Activated naive CD8-positive, alpha-beta T cell treated with anti-CD3 and anti-CD28 coated beads, Interleukin-2, amount 10 ng/mL, durations not matched to agents 7 days and 5 days (primary cell): ENCODE measurements around the gene NUP153. TPM values are rescaled to one million over a fixed set of nuclear protein-coding genes. Genes with fewer than 3 reads are reported as not detected.

ENCODE experiments used
- ATAC-seq: fragments of 150-1000 bp; cut with Tn5 transposase; one replicate; pipeline ENCODE4 v1.10.0; 2021; ENCODE audit warnings: low read depth, moderate library complexity
- POLR2A ChIA-PET: fragments of 350-600 bp; sonication (Branson Sonifier 250); formaldehyde crosslinking; loops from one replicate; lab custom pipeline; 2021; ENCODE audit warnings: antibody characterized with exemption; lab: Charles Lee
- DNase-seq: peaks from one replicate; pipeline ENCODE4 v3.0.0; 2021
- H3K27ac Mint-ChIP-seq: one replicate; pipeline ENCODE4 v1.8.0; 2022; ENCODE audit warnings: mild to moderate bottlenecking, mixed read lengths
- H3K27me3 Mint-ChIP-seq: one replicate; pipeline ENCODE4 v1.8.0; 2022; ENCODE audit warnings: mild to moderate bottlenecking, moderate library complexity, mixed read lengths
- H3K36me3 Mint-ChIP-seq: one replicate; pipeline ENCODE4 v1.8.0; 2021; ENCODE audit warnings: mild to moderate bottlenecking, mixed read lengths
- H3K4me1 Mint-ChIP-seq: one replicate; pipeline ENCODE4 v1.8.0; 2021; ENCODE audit warnings: mixed read lengths
- H3K4me3 Mint-ChIP-seq: one replicate; pipeline ENCODE4 v1.8.0; 2022; ENCODE audit warnings: mild to moderate bottlenecking, moderate library complexity, mixed read lengths
- H3K9me3 Mint-ChIP-seq: one replicate; pipeline ENCODE4 v1.8.0; 2021; ENCODE audit warnings: mixed read lengths
- total RNA-seq, 2 experiments: library from RNA; stranded (reverse); gene quantifications; one replicate each; pipeline ENCODE4 v1.2.3, GENCODE V29; 2021

Gene NUP153
- total RNA-seq, 2 experiments from 2014 or later: 67.6 to 68.5 TPM

DNA sequence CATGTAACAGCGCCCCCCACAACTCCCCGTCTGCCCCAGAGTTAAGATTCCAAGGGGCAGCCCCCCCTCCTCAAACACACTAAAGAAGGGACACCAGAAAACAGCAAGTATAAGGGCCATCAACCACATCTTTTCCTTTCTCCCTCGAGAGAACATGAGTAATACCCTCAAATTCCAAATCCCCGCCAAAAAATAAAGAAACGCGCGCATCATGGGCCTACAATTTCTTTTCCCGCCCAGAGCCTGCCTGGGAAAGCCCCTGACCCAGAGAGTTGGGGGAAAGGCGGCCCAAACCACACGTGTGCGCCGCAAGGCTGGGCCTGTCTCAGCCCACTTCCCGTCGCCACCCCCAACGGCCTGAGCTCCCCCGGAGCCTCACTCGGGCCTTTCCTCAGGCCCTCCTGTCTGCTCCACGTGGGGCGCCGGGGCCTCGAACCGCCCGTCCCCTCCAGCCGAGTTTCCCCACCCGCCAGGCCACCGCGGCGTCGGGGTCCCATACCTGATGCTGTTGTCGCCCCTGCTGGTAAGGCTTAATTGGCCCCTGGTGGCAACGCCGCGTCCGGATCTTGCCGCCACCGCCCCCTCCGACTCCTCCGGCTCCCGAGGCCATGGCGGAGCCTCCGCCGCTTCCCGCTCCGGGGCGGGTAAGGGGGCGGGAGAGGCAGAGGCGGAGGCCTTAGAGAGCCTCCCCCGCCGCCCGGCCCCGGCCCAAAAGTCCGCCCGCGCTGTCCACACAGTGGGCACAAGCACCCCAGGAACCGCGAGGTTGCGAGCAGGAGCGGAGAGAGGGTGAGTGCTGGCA, 746 bp downstream of the NUP153 start:
- peak overlapping the region; percentile 97 for H3K27ac Mint-ChIP-seq
- DNase-seq (peak; percentile 88), ATAC-seq (peak; percentile 63)
- H3K4me1 Mint-ChIP-seq: peaks cover 30% of the 10 kb centered on the region
- no peaks in the 10 kb centered on the region for H3K9me3 Mint-ChIP-seq
- POLR2A ChIA-PET: interaction anchor here (1.0 to 2.6 kb wide), 7 partner anchors 9 to 559 kb away, joined by 3 to 39 read pairs (median 4); partner anchors contain the start of genes DEK, FAM8A1, KDM1B and TPMT
- no peaks in the 10 kb centered on the region for H3K27me3 Mint-ChIP-seq
- peaks cover 12% of the 10 kb centered on the region for H3K36me3 Mint-ChIP-seq
- peak overlapping the region; percentile 93 for H3K4me3 Mint-ChIP-seq

DNA sequence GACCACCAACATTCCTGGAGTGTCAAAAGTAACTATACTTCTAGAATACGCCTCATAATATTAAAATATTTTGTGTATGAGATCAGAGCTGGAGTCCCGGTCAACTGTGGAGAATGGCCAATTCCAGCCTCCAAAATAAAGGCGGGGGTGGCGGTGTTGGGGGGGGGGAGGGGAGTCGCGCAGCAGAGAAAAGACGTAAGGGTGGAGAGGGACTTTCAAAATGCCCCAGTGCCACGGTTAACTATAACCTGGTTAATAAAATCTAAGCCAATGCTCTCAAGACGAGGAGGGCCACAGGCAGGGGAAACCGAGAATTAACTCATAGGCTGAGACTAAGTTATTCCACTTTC, 1.3 kb downstream of the NUP153 start:
- POLR2A ChIA-PET: interaction anchor here (1.0 to 2.6 kb wide), 4 partner anchors 9 to 560 kb away, joined by 4 to 39 read pairs (median 10); partner anchors contain the start of genes DEK and FAM8A1

DNA sequence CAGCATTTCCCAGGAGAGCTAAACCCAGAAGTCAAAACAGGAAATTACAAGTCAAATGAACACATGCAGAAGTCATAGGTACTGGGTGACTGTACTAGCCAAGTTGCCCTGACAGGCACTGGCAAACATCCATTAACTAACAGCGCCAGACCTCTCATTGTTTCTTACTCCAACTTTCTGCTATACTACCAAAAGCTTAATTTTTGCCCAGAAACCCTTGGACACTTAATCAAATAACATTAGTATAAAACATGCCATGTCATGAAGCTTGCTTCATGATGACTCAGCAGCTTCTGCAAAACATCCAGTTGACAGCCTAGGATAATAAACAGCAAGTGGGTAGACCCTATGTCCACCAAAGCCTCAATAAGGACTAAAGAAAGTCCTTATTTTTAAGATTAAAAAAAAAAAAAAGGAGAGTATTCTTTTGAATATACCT, 3.5 kb downstream of the NUP153 start:
- peak overlapping the region; percentile 93 for H3K27ac Mint-ChIP-seq
- H3K4me3 Mint-ChIP-seq: peak overlapping the region; percentile 85
- ATAC-seq: no peak
- peaks cover 34% of the 10 kb centered on the region for H3K4me1 Mint-ChIP-seq
- no peak for DNase-seq
- no peaks in the 10 kb centered on the region for H3K9me3 Mint-ChIP-seq
- no peaks in the 10 kb centered on the region for H3K27me3 Mint-ChIP-seq
- H3K36me3 Mint-ChIP-seq: peaks cover 8% of the 10 kb centered on the region
- POLR2A ChIA-PET: interaction anchor here (0.7 to 4.2 kb wide), 5 partner anchors 12 to 119 kb away, joined by 4 to 32 read pairs (median 5); partner anchors contain the start of gene FAM8A1

More for the DNA sequence above, 1.3 kb downstream of the NUP153 start:
- Mint-ChIP-seq H3K9me3 (no peaks in the 10 kb centered on the region), H3K36me3 (peaks cover 12% of the 10 kb centered on the region), H3K27ac (peak overlapping the region; percentile 97), H3K27me3 (no peaks in the 10 kb centered on the region), H3K4me1 (peaks cover 32% of the 10 kb centered on the region), H3K4me3 (peak overlapping the region; percentile 93)
- no peak for ATAC-seq
- no peak for DNase-seq

DNA sequence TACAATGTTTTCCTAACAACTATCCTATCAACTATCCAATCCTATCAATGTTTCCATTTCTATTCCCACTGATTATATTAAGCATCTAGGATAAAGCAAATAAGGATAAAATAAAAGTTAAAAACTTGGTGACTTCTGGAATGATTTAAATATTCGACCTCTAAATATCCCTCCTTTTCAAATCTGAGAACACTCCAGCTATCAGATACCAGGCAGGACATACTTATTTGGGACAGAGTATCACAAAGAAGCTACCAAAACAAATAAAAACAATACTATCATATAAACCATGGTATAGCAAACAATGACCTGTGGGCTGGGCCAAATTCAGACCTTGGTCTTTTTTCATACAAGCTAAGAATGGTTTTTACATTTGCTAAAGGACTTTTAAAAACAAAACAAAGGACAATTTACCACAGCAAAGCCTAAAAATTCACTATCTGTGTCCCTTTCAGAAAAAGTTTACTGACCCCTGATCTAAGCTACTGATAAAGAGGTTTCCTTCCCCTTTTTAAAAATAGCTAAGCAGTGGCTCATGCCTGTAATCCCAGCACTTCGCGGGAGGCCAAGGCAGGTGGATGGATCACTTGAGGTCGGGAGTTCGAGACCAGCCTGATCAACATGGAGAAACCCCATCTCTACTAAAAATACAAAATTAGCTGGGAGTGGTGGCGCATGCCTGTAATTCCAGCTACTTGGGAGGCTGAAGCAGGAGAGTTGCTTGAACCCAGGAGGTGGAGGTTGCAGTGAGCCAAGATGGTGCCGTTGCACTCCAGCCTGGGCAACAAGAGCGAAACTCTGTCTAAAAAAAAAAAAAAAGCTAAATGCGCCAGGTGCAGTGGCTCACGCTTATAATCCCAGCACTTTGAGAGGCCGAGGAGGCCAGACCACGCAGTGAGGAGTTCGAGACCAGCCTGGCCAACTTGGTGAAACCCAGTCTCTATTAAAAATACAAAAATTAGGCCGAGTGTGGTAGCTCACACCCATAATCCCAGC, 6.0 kb downstream of the NUP153 start:
- Mint-ChIP-seq H3K4me3 (no peak overlapping the region), H3K36me3 (peaks cover 14% of the 10 kb centered on the region), H3K27me3 (no peaks in the 10 kb centered on the region), H3K4me1 (peaks cover 30% of the 10 kb centered on the region), H3K9me3 (no peaks in the 10 kb centered on the region), H3K27ac (no peak overlapping the region)
- ATAC-seq (no peak), DNase-seq (no peak)
- POLR2A ChIA-PET: interaction anchor here (0.6 to 4.2 kb wide), 3 partner anchors 11 to 100 kb away, joined by 3 to 32 read pairs (median 4); partner anchors contain the start of gene FAM8A1

DNA sequence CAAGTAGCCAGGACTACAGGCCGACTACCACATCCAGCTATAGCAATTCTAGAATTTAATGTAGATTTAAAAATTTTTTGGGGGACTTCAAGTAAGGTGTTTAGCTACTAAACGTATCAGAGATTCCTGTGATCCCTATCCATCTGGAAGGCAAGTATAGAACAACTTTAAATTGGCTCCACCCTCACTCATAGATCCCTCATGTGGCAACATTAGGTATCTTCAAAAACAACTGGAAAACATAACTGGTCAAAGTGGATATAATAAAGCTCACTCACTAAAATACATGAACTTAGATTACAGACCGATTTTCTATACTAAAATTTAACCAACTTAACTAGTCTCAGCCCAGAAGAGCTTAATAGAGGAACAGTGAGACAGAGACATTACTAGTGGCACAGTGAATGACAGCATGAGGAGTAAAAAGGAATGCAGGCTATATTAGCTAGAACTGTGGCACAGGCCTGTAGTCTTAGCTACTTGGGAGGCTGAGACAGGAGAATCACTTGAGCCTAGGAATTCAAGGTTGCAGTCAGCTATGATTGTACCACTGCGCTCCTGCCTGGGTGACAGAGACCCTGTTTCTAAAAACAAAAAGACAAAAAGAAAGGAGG, 14.7 kb downstream of the NUP153 start:
- no peak for DNase-seq
- no peak overlapping the region for H3K4me3 Mint-ChIP-seq
- H3K27ac Mint-ChIP-seq: peak overlapping the region; percentile 24

DNA sequence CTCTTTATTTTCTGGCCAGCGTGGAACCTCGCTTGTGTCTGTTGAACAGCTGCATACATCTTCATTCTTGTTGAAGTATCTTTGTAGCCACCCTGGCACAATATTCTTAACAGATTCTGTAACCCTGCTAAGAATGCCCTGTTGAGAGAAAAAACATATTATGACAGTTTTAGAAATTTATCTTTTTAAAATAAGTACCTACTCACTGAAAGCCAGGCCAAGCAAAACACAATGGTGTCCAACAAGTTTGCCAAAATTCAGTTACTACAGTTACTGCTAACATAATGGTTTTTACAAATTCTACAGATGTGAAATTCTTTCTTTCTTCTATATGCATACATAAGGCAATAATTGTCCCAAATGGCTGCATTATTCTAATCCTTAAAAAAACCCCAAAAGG, 18.2 kb downstream of the NUP153 start:
- POLR2A ChIA-PET: no interaction called here
- H3K27me3 Mint-ChIP-seq: no peaks in the 10 kb centered on the region
- H3K36me3 Mint-ChIP-seq: peaks cover 28% of the 10 kb centered on the region
- no peaks in the 10 kb centered on the region for H3K9me3 Mint-ChIP-seq
- DNase-seq (no peak), ATAC-seq (no peak)
- peaks cover 29% of the 10 kb centered on the region for H3K4me1 Mint-ChIP-seq
- H3K27ac Mint-ChIP-seq: no peak overlapping the region
- H3K4me3 Mint-ChIP-seq: no peak overlapping the region

More for the DNA sequence above, 14.7 kb downstream of the NUP153 start:
- H3K36me3 Mint-ChIP-seq: peaks cover 20% of the 10 kb centered on the region
- H3K27me3 Mint-ChIP-seq: no peaks in the 10 kb centered on the region
- POLR2A ChIA-PET: no interaction called here
- no peaks in the 10 kb centered on the region for H3K9me3 Mint-ChIP-seq
- no peak for ATAC-seq
- H3K4me1 Mint-ChIP-seq: peaks cover 34% of the 10 kb centered on the region

DNA sequence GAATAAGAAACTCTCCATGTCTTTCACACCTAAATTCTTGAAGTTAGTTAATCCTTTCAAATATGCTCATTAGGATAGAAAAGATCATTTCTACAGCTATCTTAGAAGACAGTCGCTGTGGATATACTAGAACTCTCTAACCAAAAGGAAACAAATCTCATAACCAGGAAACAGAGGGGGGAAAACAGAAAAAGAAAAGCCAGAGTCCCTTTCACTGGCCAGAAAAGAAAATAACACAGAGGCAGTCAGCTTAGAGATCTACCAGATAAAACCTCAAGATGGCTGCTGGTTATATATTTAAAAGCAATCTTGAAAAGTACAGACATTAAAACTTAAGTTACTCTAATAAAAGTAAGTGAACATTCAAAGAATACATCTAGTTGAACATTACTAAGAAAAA, 19.6 kb downstream of the NUP153 start:
- Mint-ChIP-seq H3K9me3 (peaks cover 2% of the 10 kb centered on the region), H3K4me3 (no peak overlapping the region), H3K36me3 (peaks cover 38% of the 10 kb centered on the region), H3K27me3 (no peaks in the 10 kb centered on the region), H3K4me1 (peaks cover 26% of the 10 kb centered on the region), H3K27ac (no peak overlapping the region)
- POLR2A ChIA-PET: interaction anchor here (0.8 to 1.7 kb wide), 2 partner anchors 11 to 13 kb away, joined by 3 read pairs; no protein-coding TSS in a partner anchor
- no peak for DNase-seq
- ATAC-seq: no peak

DNA sequence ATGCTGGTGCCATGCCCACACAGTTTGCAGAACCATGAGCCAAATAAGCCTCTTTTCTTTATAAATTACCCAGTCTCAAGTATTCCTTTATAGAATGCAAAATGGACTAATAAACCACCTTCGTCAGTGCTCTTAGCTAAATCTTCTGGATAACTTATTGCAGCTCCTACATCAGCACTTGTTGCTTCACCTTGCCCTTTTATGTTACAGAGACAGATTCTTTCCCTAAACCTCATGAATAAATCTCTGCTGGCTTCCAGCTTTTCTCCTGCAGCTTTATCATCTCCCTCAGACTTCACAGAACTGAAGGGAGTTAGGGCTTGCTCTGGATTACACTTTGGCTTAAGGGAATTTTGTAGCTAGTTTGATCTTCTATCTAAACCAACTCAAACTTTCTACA, 22.6 kb downstream of the NUP153 start:
- ATAC-seq: no peak

DNA sequence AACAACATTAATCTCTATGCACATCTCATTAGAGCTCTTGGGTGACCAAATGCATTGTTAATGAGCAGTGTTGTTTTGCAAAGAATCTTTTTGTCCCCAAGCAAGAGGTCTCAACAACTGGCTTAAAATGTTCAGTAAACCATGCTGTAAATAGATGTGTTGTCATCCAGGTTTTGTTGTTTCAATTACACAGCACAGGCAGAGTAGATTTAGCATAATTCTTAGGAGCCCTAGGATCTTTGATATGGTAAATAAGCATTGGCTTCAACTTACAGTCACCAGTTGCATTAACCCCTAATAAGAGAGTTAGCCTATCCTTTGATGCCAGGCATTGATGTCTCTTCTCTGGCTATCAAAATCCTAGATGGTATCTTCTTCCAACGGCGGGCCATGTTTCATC, 23.3 kb downstream of the NUP153 start:
- Mint-ChIP-seq H3K27ac (no peak overlapping the region), H3K4me3 (no peak overlapping the region), H3K36me3 (peaks cover 54% of the 10 kb centered on the region), H3K4me1 (peaks cover 28% of the 10 kb centered on the region), H3K9me3 (peaks cover 2% of the 10 kb centered on the region), H3K27me3 (no peaks in the 10 kb centered on the region)
- DNase-seq (no peak), ATAC-seq (no peak)
- POLR2A ChIA-PET: no interaction called here

More for the DNA sequence above, 22.6 kb downstream of the NUP153 start:
- H3K27me3 Mint-ChIP-seq: no peaks in the 10 kb centered on the region
- POLR2A ChIA-PET: interaction anchor here (1.0 kb wide), 1 partner anchor 18 kb away, joined by 3 read pairs; no protein-coding TSS in a partner anchor
- peaks cover 2% of the 10 kb centered on the region for H3K9me3 Mint-ChIP-seq
- DNase-seq: no peak
- peaks cover 53% of the 10 kb centered on the region for H3K36me3 Mint-ChIP-seq
- H3K4me1 Mint-ChIP-seq: peaks cover 23% of the 10 kb centered on the region
- no peak overlapping the region for H3K4me3 Mint-ChIP-seq
- H3K27ac Mint-ChIP-seq: no peak overlapping the region

DNA sequence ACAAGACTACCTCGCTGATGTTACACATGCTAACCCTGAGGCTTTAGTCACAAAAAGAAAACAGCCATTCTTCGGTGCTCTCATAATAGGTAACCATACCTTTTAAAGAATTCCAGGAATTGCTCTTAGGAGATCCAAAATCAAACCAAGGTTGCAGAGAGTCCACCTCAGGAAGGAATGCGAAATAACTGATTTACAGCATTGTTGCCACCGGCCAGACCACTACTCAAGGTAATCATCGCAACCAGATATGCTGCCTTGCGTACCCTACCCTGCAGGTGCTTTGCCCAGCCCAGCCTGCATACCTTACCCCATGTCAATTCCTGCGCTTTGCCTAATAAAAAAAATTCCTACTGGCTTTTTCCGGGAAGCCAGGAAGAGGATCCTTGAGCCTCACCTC, 27.0 kb downstream of the NUP153 start:
- ATAC-seq (no peak), DNase-seq (no peak)
- POLR2A ChIA-PET: no interaction called here
- H3K36me3 Mint-ChIP-seq: peaks cover 50% of the 10 kb centered on the region
- peaks cover 27% of the 10 kb centered on the region for H3K4me1 Mint-ChIP-seq
- H3K4me3 Mint-ChIP-seq: no peak overlapping the region
- no peaks in the 10 kb centered on the region for H3K27me3 Mint-ChIP-seq
- peaks cover 2% of the 10 kb centered on the region for H3K9me3 Mint-ChIP-seq
- no peak overlapping the region for H3K27ac Mint-ChIP-seq

DNA sequence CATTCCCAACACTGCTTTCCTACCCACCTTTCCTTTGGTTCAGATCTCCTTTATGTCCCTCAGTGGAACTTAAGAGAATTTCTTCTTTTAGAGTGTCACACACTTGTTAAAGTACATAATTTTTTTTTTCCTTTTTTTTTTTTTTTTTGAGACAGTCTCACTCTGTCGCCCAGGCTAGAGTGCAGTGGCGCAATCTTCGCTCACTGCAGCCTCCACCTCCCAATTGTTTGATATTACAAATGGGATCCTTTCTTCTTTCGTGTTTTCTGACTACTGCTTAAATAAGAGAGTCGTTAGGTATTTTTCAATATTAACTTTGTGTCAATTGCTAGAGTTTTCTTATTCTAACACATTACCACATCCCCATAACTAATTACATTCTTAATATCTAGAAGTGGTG, 29.1 kb downstream of the NUP153 start:
- ATAC-seq: no peak
- Mint-ChIP-seq H3K36me3 (peaks cover 47% of the 10 kb centered on the region), H3K9me3 (no peaks in the 10 kb centered on the region), H3K27me3 (no peaks in the 10 kb centered on the region), H3K27ac (no peak overlapping the region), H3K4me3 (no peak overlapping the region), H3K4me1 (peaks cover 25% of the 10 kb centered on the region)
- POLR2A ChIA-PET: no interaction called here
- DNase-seq: no peak

DNA sequence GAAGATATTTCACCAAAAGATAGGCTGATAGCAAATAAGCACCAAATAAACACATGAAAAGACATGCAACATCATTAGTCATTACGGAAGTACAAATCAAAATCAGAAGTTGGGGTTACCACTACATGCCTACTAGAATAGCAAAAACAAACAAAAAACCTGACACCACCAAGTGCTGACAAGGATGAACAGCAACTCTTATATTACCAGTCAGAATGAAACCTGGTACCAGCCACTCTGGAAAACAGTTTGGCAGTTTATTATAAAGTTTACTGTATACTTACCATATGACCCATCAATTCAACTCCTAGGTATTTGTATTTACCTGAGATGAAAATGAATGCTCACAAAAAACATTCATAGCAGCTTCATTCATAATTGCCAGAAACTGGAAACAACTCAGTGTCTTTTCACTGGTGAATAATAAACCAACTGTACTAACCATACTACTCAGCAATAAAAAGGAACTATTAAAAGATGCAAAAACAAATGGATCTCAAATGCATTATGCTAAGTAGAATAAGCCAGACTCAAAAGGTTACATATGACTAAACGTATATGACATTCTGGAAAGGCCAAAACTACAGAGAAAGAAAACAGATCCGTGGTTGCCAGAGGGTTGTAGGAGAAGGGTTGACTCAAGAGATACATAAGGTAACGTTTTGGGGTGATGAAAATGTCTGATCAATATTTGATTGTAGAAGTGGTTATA, 33.0 kb downstream of the NUP153 start:
- no peaks in the 10 kb centered on the region for H3K9me3 Mint-ChIP-seq
- peaks cover 17% of the 10 kb centered on the region for H3K4me1 Mint-ChIP-seq
- ATAC-seq: no peak
- no peak for DNase-seq
- POLR2A ChIA-PET: interaction anchor here (0.5 kb wide), 1 partner anchor 596 kb away, joined by 5 read pairs; no protein-coding TSS in a partner anchor
- no peak overlapping the region for H3K27ac Mint-ChIP-seq
- no peak overlapping the region for H3K4me3 Mint-ChIP-seq
- no peaks in the 10 kb centered on the region for H3K27me3 Mint-ChIP-seq
- peaks cover 50% of the 10 kb centered on the region for H3K36me3 Mint-ChIP-seq
